Medulla oblongata (tissue), 1 donor: ENCODE data around the gene GAGE13.
"Not testable (repeated sequence)": the region's sequence is repeated elsewhere in the genome, so short reads cannot be mapped to it uniquely, and the experiment has no call there.

Experiments used
- DNase-seq: peaks from one replicate; pipeline ENCODE4 v3.0.0-alpha.2; 2015; ENCODE audit errors: extremely low spot score

GAGE13 gene

GRCh38 chrX:49330421-49330820 is 961 bp upstream of the GAGE13 start:
- DNase-seq = not testable (repeated sequence)

GRCh38 chrX:49331841-49332240 is 459 bp downstream of the GAGE13 start:
- not testable (repeated sequence) for DNase-seq

- not testable (repeated sequence) for DNase-seq
Measured at GRCh38 chrX:49341449-49341848, 10.1 kb downstream of the GAGE13 start.

- not testable (repeated sequence) for DNase-seq
Measured at GRCh38 chrX:49344496-49345175, 13.3 kb downstream of the GAGE13 start.

- not testable (repeated sequence) for DNase-seq
Measured at GRCh38 chrX:49345402-49345801, 14.0 kb downstream of the GAGE13 start.

- not testable (repeated sequence) for DNase-seq
Measured at GRCh38 chrX:49346150-49346549, 14.8 kb downstream of the GAGE13 start.
